ENCODE data around the gene UNK. TPM values are rescaled to one million over a fixed set of nuclear protein-coding genes. Genes with fewer than 3 reads are reported as not detected.
A peak's percentile ranks its signal among the peaks of the same experiment; 100 is the strongest.

Gene UNK
- polyA plus RNA-seq, 2 of the 4 experiments (the other 2 are of a cell fraction), result 27.0 to 34.5 TPM

DNA sequence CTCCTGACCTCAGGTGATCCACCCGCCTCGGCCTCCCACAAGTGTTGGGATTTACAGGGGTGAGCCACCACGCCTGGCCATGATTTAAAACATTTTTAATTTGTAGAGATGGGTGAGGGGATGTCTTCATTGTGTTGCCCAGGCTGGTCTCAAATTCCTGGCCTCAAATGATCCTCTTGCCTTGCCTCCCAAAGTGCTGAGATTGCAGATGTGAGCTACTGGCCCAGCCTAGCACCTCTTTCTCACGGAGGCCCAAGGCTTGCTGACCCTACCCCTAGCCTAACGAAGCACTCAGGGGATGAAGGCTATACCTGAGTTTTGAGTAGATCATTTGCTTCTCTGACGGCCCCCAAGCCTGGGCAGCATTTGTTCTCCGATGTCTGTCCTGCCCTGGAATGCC, 26.6 kb downstream of the UNK start:
- no peak overlapping the region for H3K4me3 ChIP-seq
- no peak overlapping the region for H3K27ac ChIP-seq
- no peaks in the 10 kb centered on the region for H3K9me3 ChIP-seq
- POLR2A ChIA-PET, result no interaction called here
- 88% methylated on average over 7 of the region's 7 CpGs for WGBS (ENCODE audit: missing lambda C conversion rate)
- no peak overlapping the region for H3K4me2 ChIP-seq
- TF ChIP-seq, protein P1, sequence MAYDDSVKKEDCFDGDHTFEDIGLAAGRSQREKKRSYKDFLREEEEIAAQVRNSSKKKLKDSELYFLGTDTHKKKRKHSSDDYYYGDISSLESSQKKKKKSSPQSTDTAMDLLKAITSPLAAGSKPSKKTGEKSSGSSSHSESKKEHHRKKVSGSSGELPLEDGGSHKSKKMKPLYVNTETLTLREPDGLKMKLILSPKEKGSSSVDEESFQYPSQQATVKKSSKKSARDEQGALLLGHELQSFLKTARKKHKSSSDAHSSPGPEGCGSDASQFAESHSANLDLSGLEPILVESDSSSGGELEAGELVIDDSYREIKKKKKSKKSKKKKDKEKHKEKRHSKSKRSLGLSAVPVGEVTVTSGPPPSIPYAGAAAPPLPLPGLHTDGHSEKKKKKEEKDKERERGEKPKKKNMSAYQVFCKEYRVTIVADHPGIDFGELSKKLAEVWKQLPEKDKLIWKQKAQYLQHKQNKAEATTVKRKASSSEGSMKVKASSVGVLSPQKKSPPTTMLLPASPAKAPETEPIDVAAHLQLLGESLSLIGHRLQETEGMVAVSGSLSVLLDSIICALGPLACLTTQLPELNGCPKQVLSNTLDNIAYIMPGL (CRISPR knock-in tag; IDR thresholded peaks at IDR 0.05; ENCODE audit: borderline replicate concordance), result no peak
- TF ChIP-seq, protein P2, sequence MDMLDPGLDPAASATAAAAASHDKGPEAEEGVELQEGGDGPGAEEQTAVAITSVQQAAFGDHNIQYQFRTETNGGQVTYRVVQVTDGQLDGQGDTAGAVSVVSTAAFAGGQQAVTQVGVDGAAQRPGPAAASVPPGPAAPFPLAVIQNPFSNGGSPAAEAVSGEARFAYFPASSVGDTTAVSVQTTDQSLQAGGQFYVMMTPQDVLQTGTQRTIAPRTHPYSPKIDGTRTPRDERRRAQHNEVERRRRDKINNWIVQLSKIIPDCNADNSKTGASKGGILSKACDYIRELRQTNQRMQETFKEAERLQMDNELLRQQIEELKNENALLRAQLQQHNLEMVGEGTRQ (IDR thresholded peaks at IDR 0.05), result no peak
- TF ChIP-seq EHMT2 (IDR thresholded peaks at IDR 0.05; ENCODE audit: low read depth), result no peak
- TF ChIP-seq POLR2A (IDR thresholded peaks at IDR 0.05; ENCODE audit: low read length), result no peak
- peak; percentile 69 for TF ChIP-seq MAFK (IDR thresholded peaks at IDR 0.05; ENCODE audit: partially characterized antibody)
- no peak for FAIRE-seq
- CTCF ChIA-PET, result interaction anchor here (0.6 to 2.8 kb wide), 5 partner anchors 8 to 61 kb away, joined by 3 to 13 read pairs (median 4); no protein-coding TSS in a partner anchor
- peaks cover 14% of the 10 kb centered on the region for H3K4me1 ChIP-seq
- no peak for ATAC-seq
- no peak for DNase-seq (ENCODE audit: low read depth in 1 of 2, low spot score in 1 of 2)

DNA sequence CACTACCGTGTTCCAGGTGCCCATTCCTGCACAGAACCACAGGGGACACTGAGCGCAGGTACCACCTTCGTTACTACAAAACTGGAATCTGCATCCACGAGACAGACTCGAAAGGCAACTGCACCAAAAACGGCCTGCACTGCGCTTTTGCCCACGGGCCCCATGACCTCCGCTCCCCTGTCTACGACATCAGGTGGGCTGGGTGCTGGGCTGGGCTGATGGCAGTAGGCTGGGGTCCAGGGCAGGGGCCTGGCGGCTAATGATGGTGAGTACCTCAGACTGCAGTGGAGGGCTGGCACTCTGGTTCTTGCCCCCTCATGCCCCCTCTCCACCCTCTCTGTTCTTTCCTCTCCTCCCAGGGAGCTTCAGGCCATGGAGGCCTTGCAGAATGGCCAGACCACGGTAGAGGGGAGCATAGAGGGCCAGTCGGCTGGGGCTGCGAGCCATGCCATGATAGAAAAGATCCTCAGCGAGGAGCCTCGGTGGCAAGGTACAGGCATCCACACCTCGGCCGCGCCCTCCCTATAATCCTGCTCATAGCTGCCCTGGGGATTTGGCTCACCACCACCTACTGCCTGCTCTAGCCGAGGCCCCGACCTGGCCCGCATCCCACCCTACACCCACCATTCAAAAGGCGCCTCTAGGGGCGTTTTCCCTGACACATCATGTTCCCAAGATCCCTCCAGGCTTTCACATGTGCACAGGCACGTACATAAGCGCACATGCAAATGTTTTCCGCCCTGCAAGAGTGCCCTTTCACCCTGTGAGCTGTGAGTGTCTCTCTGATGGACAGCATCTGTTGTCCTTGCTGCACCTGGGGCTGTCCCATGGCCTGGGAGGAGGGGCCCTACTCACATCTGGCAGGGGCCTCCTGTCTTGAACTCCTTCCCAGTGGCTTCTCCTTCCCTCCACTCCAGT, 27.7 kb downstream of the UNK start:
- no peak for ATAC-seq
- 87% methylated on average over 27 of the region's 27 CpGs for WGBS (ENCODE audit: missing lambda C conversion rate)
- Histone ChIP-seq H3K4me3 (no peak overlapping the region), H3K9me3 (no peaks in the 10 kb centered on the region), H3K4me1 (peaks cover 14% of the 10 kb centered on the region), H3K4me2 (no peak overlapping the region), H3K27ac (no peak overlapping the region)
- ChIA-PET POLR2A (interaction anchor here (0.6 to 1.2 kb wide), 2 partner anchors 8 to 32 kb away, joined by 4 to 5 read pairs; no protein-coding TSS in a partner anchor), CTCF (interaction anchor here (0.7 to 29.7 kb wide), 7 partner anchors 9 to 63 kb away, joined by 3 to 691 read pairs (median 5); partner anchors contain the start of genes UNC13D and WBP2)
- TF ChIP-seq, protein P3, sequence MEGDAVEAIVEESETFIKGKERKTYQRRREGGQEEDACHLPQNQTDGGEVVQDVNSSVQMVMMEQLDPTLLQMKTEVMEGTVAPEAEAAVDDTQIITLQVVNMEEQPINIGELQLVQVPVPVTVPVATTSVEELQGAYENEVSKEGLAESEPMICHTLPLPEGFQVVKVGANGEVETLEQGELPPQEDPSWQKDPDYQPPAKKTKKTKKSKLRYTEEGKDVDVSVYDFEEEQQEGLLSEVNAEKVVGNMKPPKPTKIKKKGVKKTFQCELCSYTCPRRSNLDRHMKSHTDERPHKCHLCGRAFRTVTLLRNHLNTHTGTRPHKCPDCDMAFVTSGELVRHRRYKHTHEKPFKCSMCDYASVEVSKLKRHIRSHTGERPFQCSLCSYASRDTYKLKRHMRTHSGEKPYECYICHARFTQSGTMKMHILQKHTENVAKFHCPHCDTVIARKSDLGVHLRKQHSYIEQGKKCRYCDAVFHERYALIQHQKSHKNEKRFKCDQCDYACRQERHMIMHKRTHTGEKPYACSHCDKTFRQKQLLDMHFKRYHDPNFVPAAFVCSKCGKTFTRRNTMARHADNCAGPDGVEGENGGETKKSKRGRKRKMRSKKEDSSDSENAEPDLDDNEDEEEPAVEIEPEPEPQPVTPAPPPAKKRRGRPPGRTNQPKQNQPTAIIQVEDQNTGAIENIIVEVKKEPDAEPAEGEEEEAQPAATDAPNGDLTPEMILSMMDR (IDR thresholded peaks at IDR 0.05), result no peak
- TF ChIP-seq ZC3H11A (IDR thresholded peaks at IDR 0.05) (no peak), BHLHE40 (IDR thresholded peaks at IDR 0.05; ENCODE audit: low read depth, low read length) (no peak), HOXB13 (CRISPR knock-in tag; IDR thresholded peaks at IDR 0.05; ENCODE audit: low read depth) (no peak), CHD2 (IDR thresholded peaks at IDR 0.05; ENCODE audit: low read length, partially characterized antibody) (no peak), CBX2 (IDR thresholded peaks at IDR 0.05; ENCODE audit: borderline replicate concordance, low read depth) (no peak), HDAC2 (IDR thresholded peaks at IDR 0.05) (no peak), EP300 (IDR thresholded peaks at IDR 0.05) (no peak), PHF8 (IDR thresholded peaks at IDR 0.05; ENCODE audit: borderline replicate concordance, low read depth) (no peak), FOXS1 (CRISPR knock-in tag; IDR thresholded peaks at IDR 0.05) (no peak), HEYL (CRISPR knock-in tag; IDR thresholded peaks at IDR 0.05) (no peak), JUNB (IDR thresholded peaks at IDR 0.05) (no peak), MYC (IDR thresholded peaks at IDR 0.05; ENCODE audit: borderline replicate concordance, low read length) (no peak), HOXA7 (CRISPR knock-in tag; IDR thresholded peaks at IDR 0.05) (no peak), CEBPB (IDR thresholded peaks at IDR 0.05) (no peak)
- TF ChIP-seq, protein P4, sequence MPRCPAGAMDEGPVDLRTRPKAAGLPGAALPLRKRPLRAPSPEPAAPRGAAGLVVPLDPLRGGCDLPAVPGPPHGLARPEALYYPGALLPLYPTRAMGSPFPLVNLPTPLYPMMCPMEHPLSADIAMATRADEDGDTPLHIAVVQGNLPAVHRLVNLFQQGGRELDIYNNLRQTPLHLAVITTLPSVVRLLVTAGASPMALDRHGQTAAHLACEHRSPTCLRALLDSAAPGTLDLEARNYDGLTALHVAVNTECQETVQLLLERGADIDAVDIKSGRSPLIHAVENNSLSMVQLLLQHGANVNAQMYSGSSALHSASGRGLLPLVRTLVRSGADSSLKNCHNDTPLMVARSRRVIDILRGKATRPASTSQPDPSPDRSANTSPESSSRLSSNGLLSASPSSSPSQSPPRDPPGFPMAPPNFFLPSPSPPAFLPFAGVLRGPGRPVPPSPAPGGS (IDR thresholded peaks at IDR 0.05), result no peak
- TF ChIP-seq, protein P1 (CRISPR knock-in tag; IDR thresholded peaks at IDR 0.05; ENCODE audit: borderline replicate concordance), result no peak
- TF ChIP-seq, protein P5, sequence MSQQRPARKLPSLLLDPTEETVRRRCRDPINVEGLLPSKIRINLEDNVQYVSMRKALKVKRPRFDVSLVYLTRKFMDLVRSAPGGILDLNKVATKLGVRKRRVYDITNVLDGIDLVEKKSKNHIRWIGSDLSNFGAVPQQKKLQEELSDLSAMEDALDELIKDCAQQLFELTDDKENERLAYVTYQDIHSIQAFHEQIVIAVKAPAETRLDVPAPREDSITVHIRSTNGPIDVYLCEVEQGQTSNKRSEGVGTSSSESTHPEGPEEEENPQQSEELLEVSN (IDR thresholded peaks at IDR 0.05; ENCODE audit: borderline replicate concordance, low read depth), result no peak
- TF ChIP-seq, protein P6, sequence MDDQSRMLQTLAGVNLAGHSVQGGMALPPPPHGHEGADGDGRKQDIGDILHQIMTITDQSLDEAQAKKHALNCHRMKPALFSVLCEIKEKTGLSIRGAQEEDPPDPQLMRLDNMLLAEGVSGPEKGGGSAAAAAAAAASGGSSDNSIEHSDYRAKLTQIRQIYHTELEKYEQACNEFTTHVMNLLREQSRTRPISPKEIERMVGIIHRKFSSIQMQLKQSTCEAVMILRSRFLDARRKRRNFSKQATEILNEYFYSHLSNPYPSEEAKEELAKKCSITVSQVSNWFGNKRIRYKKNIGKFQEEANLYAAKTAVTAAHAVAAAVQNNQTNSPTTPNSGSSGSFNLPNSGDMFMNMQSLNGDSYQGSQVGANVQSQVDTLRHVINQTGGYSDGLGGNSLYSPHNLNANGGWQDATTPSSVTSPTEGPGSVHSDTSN (IDR thresholded peaks at IDR 0.05), result no peak
- TF ChIP-seq, protein P7, sequence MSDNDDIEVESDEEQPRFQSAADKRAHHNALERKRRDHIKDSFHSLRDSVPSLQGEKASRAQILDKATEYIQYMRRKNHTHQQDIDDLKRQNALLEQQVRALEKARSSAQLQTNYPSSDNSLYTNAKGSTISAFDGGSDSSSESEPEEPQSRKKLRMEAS (IDR thresholded peaks at IDR 0.05), result no peak
- no peak for DNase-seq (ENCODE audit: low read depth in 1 of 2, low spot score in 1 of 2)
- FAIRE-seq, result no peak
